ENCODE data around the gene MIPEP.
A peak's percentile ranks its signal among the peaks of the same experiment; 100 is the strongest.

The MIPEP gene

DNA sequence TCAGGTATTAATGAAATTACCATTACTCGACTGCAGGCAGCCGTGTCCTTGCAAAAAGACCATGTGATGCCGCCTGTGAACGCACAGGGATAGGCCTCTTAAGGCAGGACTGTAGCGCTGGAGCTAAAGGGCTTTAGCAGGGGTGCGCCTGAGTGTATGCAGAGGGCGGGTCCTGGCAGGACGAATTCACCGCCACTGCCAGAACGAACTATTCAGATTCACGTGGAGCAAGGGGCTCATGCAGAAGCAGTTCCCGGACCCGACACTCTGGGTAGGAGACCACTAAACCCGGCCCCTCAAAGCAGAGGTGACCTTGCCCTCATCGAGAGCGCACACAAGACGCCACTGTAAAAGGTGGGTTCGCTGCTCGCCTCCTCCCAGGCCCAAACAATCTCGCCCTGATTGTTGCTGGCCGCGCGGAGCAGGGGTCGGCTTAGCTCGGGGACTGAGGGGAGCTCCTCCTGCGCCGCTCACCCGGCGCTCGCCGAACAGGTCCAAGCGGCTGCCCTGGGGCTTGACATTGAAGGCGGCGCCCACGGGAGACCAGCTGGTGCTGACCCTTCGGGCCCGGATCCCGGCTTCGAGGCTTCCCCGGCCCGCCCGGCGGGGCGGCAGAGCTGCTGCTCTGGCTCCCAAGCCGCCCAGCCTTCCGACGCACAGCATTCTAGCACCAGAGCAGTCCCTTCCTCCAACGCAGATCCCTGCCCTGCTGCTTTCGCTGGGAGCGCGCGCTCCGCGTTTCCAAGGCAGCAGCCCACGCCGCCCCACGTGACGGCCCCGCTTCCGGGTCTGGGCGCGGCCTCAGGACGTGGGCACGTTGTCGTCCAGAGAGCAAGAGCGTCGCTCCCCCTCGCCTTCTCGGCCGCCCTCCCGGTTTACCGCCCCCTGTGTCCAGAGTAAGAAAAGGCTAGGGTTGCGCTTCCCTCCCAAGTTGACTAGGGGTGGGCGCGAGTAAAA lies at the start of gene MIPEP:
MIPEP (minus strand) TSS at position 743 of the 957 bp plus-strand sequence; CDS start at position 663, 80 bp downstream.
- Histone ChIP-seq H3K4me1 (ENCODE audit: insufficient read depth, low read length) (peaks cover 14% of the 10 kb centered on the region), H3K27ac (ENCODE audit: low read depth, low read length) (peak within 1 kb of the TSS; percentile 95), H3K9ac (ENCODE audit: low read length) (peak within 1 kb of the TSS; percentile 68), H3K4me3 (ENCODE audit: low read depth in 1 of 2, low read length in 2 of 2) (peak within 1 kb of the TSS; percentile 92 to 93), H3K36me3 (ENCODE audit: insufficient read depth, low read length) (peaks cover 5% of the 10 kb centered on the region), H3K27me3 (ENCODE audit: control insufficient read depth in 1 of 2, insufficient read depth in 2 of 2, low read length in 2 of 2) (no peaks in the 10 kb centered on the region), H3K9me3 (ENCODE audit: low read length) (no peaks in the 10 kb centered on the region)

DNA sequence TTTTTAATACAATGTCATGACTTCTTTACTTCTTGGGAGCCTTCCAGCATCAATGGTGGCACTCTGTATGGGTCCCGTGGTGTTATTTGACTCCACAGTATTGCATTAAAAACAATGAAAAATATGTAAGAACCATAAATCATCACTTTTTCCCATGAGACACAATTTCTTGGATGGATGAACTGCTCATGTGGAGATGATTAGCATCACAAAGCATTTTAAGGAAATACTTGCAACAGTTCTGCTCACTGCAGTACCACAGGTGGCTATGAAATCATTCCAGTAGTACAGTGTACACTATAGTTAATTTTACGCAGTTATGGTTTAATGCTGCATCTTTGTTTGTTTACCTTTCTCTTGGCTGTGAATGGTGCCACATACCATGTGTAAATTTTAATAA lies 45.3 kb upstream of the MIPEP start:
- Histone ChIP-seq H3K36me3 (ENCODE audit: insufficient read depth, low read length) (no peaks in the 10 kb centered on the region), H3K27me3 (ENCODE audit: control insufficient read depth in 1 of 2, insufficient read depth in 2 of 2, low read length in 2 of 2) (no peaks in the 10 kb centered on the region), H3K4me3 (ENCODE audit: low read depth in 1 of 2, low read length in 2 of 2) (no peak overlapping the region), H3K9ac (ENCODE audit: low read length) (no peak overlapping the region), H3K9me3 (ENCODE audit: low read length) (no peaks in the 10 kb centered on the region), H3K27ac (ENCODE audit: low read depth, low read length) (no peak overlapping the region), H3K4me1 (ENCODE audit: insufficient read depth, low read length) (no peaks in the 10 kb centered on the region)

DNA sequence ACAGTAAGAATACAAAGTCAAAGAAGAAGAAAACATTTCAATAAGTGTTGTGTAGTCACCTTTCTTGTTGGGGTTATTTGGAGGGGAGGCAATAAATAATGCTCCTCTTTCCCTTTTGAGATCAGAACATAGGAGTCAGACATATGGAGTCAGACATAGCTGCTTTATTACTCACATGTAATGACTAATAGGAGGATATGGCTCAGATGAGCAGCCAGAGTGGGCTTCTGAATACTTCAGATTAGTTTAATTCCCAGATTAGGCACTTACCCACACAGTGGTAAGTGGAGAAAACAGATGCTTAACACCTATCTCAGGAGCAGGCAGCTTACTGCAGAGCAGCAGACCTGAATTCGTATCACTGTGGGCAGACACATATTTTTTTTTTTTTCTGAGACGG lies 39.8 kb upstream of the MIPEP start:
- H3K36me3 ChIP-seq (ENCODE audit: insufficient read depth, low read length) = no peaks in the 10 kb centered on the region
- H3K27ac ChIP-seq (ENCODE audit: low read depth, low read length) = no peak overlapping the region
- H3K9me3 ChIP-seq (ENCODE audit: low read length) = no peaks in the 10 kb centered on the region
- no peak overlapping the region for H3K4me3 ChIP-seq (ENCODE audit: low read depth in 1 of 2, low read length in 2 of 2)
- H3K9ac ChIP-seq (ENCODE audit: low read length) = no peak overlapping the region
- H3K4me1 ChIP-seq (ENCODE audit: insufficient read depth, low read length) = no peaks in the 10 kb centered on the region
- H3K27me3 ChIP-seq (ENCODE audit: control insufficient read depth in 1 of 2, insufficient read depth in 2 of 2, low read length in 2 of 2) = no peaks in the 10 kb centered on the region

DNA sequence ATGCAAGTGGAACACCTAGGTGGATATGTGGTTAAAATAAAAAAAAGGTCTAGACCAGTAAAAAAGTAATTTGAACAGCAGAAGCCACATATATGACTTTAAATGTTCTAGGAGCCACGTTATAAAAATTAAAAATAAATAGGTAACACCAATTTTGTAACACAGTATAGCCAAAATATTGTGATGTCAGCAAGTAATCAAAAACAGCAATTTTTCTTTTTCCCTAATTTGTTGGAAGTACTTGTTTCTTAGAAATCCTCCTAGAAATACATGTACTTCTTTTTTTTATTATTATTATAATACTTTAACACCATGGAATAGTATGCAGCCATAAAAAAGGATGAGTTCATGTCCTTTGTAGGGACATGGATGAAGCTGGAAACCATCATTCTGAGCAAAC lies 33.8 kb upstream of the MIPEP start:
- Histone ChIP-seq H3K27ac (ENCODE audit: low read depth, low read length) (no peak overlapping the region), H3K9me3 (ENCODE audit: low read length) (no peaks in the 10 kb centered on the region), H3K4me3 (ENCODE audit: low read depth in 1 of 2, low read length in 2 of 2) (no peak overlapping the region), H3K9ac (ENCODE audit: low read length) (no peak overlapping the region), H3K4me1 (ENCODE audit: insufficient read depth, low read length) (no peaks in the 10 kb centered on the region), H3K36me3 (ENCODE audit: insufficient read depth, low read length) (no peaks in the 10 kb centered on the region), H3K27me3 (ENCODE audit: control insufficient read depth in 1 of 2, insufficient read depth in 2 of 2, low read length in 2 of 2) (no peaks in the 10 kb centered on the region)

DNA sequence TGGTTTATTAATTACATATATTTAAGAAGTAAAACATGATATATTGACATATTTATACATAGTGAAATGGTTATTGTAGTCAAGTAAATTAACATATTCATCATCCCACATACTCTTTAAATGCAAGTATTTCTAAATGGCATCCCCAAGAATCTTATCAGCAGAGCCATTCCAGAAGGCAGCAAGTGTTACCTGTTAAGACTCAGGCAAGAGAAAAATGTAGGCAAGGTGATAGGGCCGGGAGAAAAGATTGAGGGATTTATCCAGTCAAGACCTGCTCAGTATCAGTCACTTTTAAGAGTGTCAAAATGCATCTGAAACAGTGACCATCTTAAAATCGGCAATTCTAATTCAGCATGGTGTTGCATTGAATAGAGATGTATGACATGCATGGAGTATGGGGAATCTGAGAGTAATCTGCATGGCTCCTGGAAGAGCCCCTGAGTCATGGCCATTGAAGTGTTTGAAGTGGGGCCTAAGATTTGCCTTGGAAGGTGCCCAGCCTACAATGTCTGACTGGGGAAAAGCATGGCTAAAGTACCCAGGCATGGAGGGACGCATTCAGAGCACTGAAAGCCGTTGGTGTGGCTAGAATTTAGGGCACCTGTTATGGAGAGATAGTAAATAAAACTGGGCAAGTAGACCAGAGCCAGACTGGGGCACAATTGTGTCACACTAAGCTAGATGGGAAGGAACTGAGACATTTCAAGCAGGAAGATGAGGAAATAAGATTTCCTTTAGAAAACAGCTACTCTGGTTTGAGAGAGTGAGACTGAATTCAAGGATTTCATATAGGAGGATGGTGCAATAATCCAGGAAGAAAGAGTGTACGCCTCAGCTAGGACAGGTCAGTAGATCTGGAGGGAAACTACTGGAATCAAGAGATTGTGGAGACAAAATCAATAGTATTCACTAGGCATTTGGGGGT lies 33.1 kb upstream of the MIPEP start:
- H3K4me1 ChIP-seq (ENCODE audit: insufficient read depth, low read length) = no peaks in the 10 kb centered on the region
- no peak overlapping the region for H3K27ac ChIP-seq (ENCODE audit: low read depth, low read length)
- no peaks in the 10 kb centered on the region for H3K9me3 ChIP-seq (ENCODE audit: low read length)
- no peak overlapping the region for H3K9ac ChIP-seq (ENCODE audit: low read length)
- no peaks in the 10 kb centered on the region for H3K27me3 ChIP-seq (ENCODE audit: control insufficient read depth in 1 of 2, insufficient read depth in 2 of 2, low read length in 2 of 2)
- no peak overlapping the region for H3K4me3 ChIP-seq (ENCODE audit: low read depth in 1 of 2, low read length in 2 of 2)
- no peaks in the 10 kb centered on the region for H3K36me3 ChIP-seq (ENCODE audit: insufficient read depth, low read length)

DNA sequence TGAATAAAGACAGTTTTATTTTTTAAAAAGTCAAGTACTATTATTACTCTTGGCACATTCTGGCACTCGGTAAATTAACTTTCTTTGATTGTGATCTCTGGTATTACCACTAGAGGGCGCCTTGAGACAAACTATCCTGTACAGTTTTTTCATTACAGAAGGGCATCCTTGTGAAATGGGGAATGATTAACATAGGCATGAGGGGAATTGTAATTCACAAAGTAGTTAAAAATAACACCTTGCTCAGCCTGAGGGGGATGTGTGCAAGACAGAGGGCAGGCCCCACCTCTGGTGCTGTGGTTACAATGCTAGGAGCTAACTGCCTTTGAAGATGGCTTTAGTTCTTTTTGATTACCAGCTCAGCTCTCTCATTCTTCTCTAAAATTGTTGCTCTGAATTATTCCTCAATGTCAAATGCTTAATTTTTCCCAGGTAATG lies 32.3 kb upstream of the MIPEP start:
- Histone ChIP-seq H3K36me3 (ENCODE audit: insufficient read depth, low read length) (no peaks in the 10 kb centered on the region), H3K4me3 (ENCODE audit: low read depth in 1 of 2, low read length in 2 of 2) (no peak overlapping the region), H3K27ac (ENCODE audit: low read depth, low read length) (no peak overlapping the region), H3K9me3 (ENCODE audit: low read length) (no peaks in the 10 kb centered on the region), H3K27me3 (ENCODE audit: control insufficient read depth in 1 of 2, insufficient read depth in 2 of 2, low read length in 2 of 2) (no peaks in the 10 kb centered on the region), H3K4me1 (ENCODE audit: insufficient read depth, low read length) (no peaks in the 10 kb centered on the region), H3K9ac (ENCODE audit: low read length) (no peak overlapping the region)

DNA sequence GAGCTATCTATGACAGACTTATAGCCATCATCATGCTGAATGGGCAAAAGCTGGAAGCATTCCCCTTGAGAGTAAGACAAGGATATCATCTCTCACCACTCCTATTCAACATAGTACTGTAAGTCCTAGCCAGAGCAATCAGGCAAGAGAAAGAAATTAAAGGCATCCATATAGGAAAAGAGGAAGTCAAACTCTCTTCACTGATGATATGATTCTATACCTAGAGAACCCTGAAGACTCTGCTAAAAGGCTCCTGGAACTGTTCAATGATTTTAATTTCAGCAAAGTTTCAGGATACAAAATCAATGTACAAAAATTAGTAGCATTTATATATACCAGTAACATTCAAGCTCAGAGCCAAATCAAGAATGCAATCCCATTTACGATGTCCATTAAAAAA lies 29.8 kb upstream of the MIPEP start:
- Histone ChIP-seq H3K4me3 (ENCODE audit: low read depth in 1 of 2, low read length in 2 of 2) (no peak overlapping the region), H3K9ac (ENCODE audit: low read length) (no peak overlapping the region), H3K36me3 (ENCODE audit: insufficient read depth, low read length) (no peaks in the 10 kb centered on the region), H3K4me1 (ENCODE audit: insufficient read depth, low read length) (no peaks in the 10 kb centered on the region), H3K27me3 (ENCODE audit: control insufficient read depth in 1 of 2, insufficient read depth in 2 of 2, low read length in 2 of 2) (no peaks in the 10 kb centered on the region), H3K9me3 (ENCODE audit: low read length) (no peaks in the 10 kb centered on the region), H3K27ac (ENCODE audit: low read depth, low read length) (no peak overlapping the region)

DNA sequence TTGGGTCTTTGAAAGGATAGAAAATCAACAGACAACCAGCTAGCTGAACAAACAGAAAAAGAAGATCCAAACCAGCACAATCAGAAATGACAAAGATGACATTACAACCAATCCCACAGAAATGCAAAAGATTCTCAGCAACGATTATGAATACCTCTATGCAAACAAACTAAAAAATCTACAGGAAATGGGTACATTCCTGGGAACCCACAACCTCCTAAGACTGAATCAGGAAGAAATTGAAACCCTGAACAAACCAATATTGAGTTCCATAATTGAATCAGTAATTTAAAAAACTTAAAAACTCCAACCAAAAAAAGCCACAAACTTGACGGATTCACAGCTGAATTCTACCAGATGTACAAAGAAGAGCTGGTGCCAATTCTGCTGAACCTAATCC lies 29.0 kb upstream of the MIPEP start:
- Histone ChIP-seq H3K4me1 (ENCODE audit: insufficient read depth, low read length) (no peaks in the 10 kb centered on the region), H3K27ac (ENCODE audit: low read depth, low read length) (no peak overlapping the region), H3K27me3 (ENCODE audit: control insufficient read depth in 1 of 2, insufficient read depth in 2 of 2, low read length in 2 of 2) (no peaks in the 10 kb centered on the region), H3K36me3 (ENCODE audit: insufficient read depth, low read length) (no peaks in the 10 kb centered on the region), H3K4me3 (ENCODE audit: low read depth in 1 of 2, low read length in 2 of 2) (no peak overlapping the region), H3K9me3 (ENCODE audit: low read length) (no peaks in the 10 kb centered on the region), H3K9ac (ENCODE audit: low read length) (no peak overlapping the region)

DNA sequence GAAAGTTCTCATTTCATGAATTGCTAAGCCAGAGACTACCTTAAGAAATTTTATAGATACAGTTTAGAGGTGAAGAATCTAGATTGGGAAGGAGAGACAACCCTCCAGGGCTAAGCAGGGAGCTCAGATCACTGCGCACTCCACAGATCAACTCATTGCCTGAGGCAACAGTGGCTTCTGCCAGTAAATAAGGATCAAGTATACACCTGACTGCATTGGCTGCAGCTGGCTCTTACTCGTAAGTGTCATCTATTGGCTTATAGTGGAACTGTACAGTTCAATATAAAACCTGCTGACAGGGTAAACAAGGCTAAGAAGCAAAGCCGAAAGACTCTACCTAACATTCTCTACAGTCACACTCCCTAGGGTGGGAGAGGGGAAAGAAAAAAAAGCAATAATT lies 26.1 kb upstream of the MIPEP start:
- Histone ChIP-seq H3K4me3 (ENCODE audit: low read depth in 1 of 2, low read length in 2 of 2) (no peak overlapping the region), H3K36me3 (ENCODE audit: insufficient read depth, low read length) (no peaks in the 10 kb centered on the region), H3K9me3 (ENCODE audit: low read length) (no peaks in the 10 kb centered on the region), H3K4me1 (ENCODE audit: insufficient read depth, low read length) (no peaks in the 10 kb centered on the region), H3K27ac (ENCODE audit: low read depth, low read length) (no peak overlapping the region), H3K27me3 (ENCODE audit: control insufficient read depth in 1 of 2, insufficient read depth in 2 of 2, low read length in 2 of 2) (no peaks in the 10 kb centered on the region), H3K9ac (ENCODE audit: low read length) (no peak overlapping the region)

DNA sequence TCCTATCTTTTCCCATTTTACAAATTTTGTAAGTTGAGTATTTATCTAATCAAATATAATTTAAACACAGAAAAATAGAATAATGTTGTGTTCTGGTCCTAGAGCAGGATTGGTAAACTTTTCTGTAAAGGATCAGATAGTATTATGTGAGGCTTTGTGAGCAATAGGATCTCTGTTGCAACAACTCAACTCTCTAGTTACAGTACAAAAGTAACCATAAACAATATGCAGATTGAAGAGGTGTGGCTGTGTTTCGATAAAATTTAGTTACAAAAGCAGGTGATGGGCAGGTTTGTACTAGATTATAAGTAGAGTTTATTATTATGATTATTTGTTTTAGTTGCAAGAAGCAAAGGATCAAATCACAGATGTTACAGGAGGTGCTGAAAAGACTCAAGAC lies 23.3 kb upstream of the MIPEP start:
- Histone ChIP-seq H3K27ac (ENCODE audit: low read depth, low read length) (no peak overlapping the region), H3K4me1 (ENCODE audit: insufficient read depth, low read length) (no peaks in the 10 kb centered on the region), H3K4me3 (ENCODE audit: low read depth in 1 of 2, low read length in 2 of 2) (no peak overlapping the region), H3K9ac (ENCODE audit: low read length) (no peak overlapping the region), H3K36me3 (ENCODE audit: insufficient read depth, low read length) (no peaks in the 10 kb centered on the region), H3K9me3 (ENCODE audit: low read length) (no peaks in the 10 kb centered on the region), H3K27me3 (ENCODE audit: control insufficient read depth in 1 of 2, insufficient read depth in 2 of 2, low read length in 2 of 2) (no peaks in the 10 kb centered on the region)

DNA sequence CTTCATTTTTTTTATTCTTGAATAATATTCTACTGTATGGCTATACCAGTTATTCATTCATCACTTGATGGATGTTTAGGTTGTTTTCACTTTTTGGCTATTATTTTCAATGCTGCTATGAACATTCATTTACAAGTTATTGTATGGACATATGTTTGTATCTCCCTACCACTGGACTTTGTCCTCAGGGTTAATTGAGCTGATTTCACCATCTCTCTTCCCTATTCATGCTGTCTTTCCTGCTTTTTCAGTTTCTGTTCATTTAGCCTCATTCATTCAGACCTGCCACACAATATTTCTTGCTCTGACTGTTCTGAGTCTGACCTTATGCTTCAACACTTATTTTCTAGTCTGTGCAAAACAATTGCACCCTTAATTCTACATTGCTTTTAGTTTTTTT lies 20.4 kb upstream of the MIPEP start:
- no peaks in the 10 kb centered on the region for H3K9me3 ChIP-seq (ENCODE audit: low read length)
- no peak overlapping the region for H3K4me3 ChIP-seq (ENCODE audit: low read depth in 1 of 2, low read length in 2 of 2)

More for the DNA sequence above, 20.4 kb upstream of the MIPEP start:
- no peaks in the 10 kb centered on the region for H3K27me3 ChIP-seq (ENCODE audit: control insufficient read depth in 1 of 2, insufficient read depth in 2 of 2, low read length in 2 of 2)
- H3K9ac ChIP-seq (ENCODE audit: low read length) = no peak overlapping the region
- no peak overlapping the region for H3K27ac ChIP-seq (ENCODE audit: low read depth, low read length)
- H3K36me3 ChIP-seq (ENCODE audit: insufficient read depth, low read length) = no peaks in the 10 kb centered on the region
- H3K4me1 ChIP-seq (ENCODE audit: insufficient read depth, low read length) = no peaks in the 10 kb centered on the region

Measured in muscle layer of colon (tissue), 2 donors.